ENCODE results near the gene WWOX. TPM values are rescaled to one million over a fixed set of nuclear protein-coding genes. Genes with fewer than 3 reads are reported as not detected.

WWOX gene
- total and polyA plus RNA-seq, 2 of the 13 experiments (the other 11 are each of a cell fraction or from before 2014, with no cell fraction given), result 9.1 to 37.4 TPM

DNA sequence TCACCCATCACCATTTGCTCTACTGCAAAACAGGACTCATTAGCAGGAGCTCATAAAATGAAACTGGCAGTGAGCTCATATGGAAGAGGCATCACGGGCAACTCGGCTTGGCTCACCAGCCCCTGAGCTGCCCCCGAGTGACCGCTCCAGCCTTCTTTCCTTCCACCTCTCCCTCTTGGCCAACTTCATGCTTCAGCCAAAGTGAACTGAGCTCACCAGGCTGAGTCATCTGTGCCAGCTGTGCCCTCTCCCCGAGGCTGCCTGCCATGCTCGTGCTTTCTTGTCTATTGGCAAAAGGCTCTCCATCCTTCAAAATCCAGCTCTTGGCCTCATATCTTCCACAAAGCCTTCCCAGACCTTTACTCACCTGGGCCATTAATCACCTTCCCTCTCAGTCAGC, 391.4 kb downstream of the WWOX start:
- ChIA-PET POLR2A (interaction anchor here (0.9 to 1.1 kb wide), 3 partner anchors 8 to 15 kb away, joined by 3 to 4 read pairs (median 3); no protein-coding TSS in a partner anchor), CTCF (ENCODE audit: low intra/inter-chr PET ratio, low total read pairs) (no interaction called here)
- Histone ChIP-seq H3K9ac (ENCODE audit: insufficient read depth, low read depth, low read length) (no peak overlapping the region), H3K4me3 (replicated peaks in 1 of 3; ENCODE audit: insufficient read depth in 1 of 3, low read depth in 2 of 3, low read length in 3 of 3) (no peak overlapping the region), H3K79me2 (ENCODE audit: insufficient read depth, low read length) (no peaks in the 10 kb centered on the region), H2AFZ (ENCODE audit: low read length) (no peak overlapping the region), H4K20me1 (ENCODE audit: insufficient read depth, low read length) (no peaks in the 10 kb centered on the region), H3K27ac (ENCODE audit: extremely low read length, insufficient read depth, low read length) (no peak overlapping the region), H3K36me3 (replicated peaks in 1 of 2; ENCODE audit: control insufficient read depth in 1 of 2, insufficient read depth in 2 of 2, low read length in 2 of 2) (no peaks in the 10 kb centered on the region), H3K4me1 (ENCODE audit: insufficient read depth, low read length) (peaks cover 38% of the 10 kb centered on the region), H3K27me3 (ENCODE audit: control insufficient read depth in 1 of 2, insufficient read depth in 2 of 2, low read length in 2 of 2) (no peaks in the 10 kb centered on the region), H3K4me2 (ENCODE audit: low read depth, low read length) (no peak overlapping the region), H3K9me3 (ENCODE audit: low read length) (no peaks in the 10 kb centered on the region)
- FAIRE-seq (no peak), DNase-seq (ENCODE audit: low spot score) (no peak), ATAC-seq (no peak)
- BruUV-seq (replicated peaks), result no TSS peak
- 95% methylated on average over 6 of the region's 6 CpGs for WGBS (ENCODE audit: low lambda C conversion rate)
- TF ChIP-seq, protein P1, sequence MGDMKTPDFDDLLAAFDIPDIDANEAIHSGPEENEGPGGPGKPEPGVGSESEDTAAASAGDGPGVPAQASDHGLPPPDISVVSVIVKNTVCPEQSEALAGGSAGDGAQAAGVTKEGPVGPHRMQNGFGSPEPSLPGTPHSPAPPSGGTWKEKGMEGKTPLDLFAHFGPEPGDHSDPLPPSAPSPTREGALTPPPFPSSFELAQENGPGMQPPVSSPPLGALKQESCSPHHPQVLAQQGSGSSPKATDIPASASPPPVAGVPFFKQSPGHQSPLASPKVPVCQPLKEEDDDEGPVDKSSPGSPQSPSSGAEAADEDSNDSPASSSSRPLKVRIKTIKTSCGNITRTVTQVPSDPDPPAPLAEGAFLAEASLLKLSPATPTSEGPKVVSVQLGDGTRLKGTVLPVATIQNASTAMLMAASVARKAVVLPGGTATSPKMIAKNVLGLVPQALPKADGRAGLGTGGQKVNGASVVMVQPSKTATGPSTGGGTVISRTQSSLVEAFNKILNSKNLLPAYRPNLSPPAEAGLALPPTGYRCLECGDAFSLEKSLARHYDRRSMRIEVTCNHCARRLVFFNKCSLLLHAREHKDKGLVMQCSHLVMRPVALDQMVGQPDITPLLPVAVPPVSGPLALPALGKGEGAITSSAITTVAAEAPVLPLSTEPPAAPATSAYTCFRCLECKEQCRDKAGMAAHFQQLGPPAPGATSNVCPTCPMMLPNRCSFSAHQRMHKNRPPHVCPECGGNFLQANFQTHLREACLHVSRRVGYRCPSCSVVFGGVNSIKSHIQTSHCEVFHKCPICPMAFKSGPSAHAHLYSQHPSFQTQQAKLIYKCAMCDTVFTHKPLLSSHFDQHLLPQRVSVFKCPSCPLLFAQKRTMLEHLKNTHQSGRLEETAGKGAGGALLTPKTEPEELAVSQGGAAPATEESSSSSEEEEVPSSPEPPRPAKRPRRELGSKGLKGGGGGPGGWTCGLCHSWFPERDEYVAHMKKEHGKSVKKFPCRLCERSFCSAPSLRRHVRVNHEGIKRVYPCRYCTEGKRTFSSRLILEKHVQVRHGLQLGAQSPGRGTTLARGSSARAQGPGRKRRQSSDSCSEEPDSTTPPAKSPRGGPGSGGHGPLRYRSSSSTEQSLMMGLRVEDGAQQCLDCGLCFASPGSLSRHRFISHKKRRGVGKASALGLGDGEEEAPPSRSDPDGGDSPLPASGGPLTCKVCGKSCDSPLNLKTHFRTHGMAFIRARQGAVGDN (CRISPR knock-in tag; IDR thresholded peaks at IDR 0.05), result 0 out of 2 replicates have a peak, but pooled peaks have one; percentile 10
- no peak for TF ChIP-seq DMAP1 (CRISPR knock-in tag; IDR thresholded peaks at IDR 0.05)
- intact Hi-C loops (cut with micrococcal nuclease; ENCODE audit: unreplicated experiment), result no loop called here
- in situ Hi-C loops (cut with HindIII; ENCODE audit: extremely low pct_ligation_motif_present, low pct_unique_long_range_greater_than_20kb), result no loop called here

DNA sequence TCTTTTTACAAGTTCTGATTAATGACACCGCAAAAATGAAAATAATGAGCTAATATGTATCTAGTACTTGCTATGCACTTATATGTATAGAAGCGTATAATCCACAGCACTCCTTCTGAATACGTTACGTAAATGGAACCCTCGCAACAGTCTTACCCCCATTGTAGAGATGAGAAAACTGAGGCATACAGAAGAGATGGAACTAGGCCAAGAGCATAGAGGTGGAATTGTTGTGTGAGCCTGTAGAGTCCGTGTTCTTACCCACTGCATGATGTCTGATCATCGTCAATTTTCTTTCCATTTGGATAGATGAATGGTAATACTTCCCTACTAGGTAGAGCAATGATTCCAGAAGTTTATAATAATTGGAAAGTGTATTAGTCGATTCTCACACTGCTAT, 394.1 kb downstream of the WWOX start:
- H2AFZ ChIP-seq (ENCODE audit: low read length), result no peak overlapping the region
- no peak overlapping the region for H3K9ac ChIP-seq (ENCODE audit: insufficient read depth, low read depth, low read length)
- H3K36me3 ChIP-seq (replicated peaks in 1 of 2; ENCODE audit: control insufficient read depth in 1 of 2, insufficient read depth in 2 of 2, low read length in 2 of 2), result no peaks in the 10 kb centered on the region
- ChIA-PET CTCF (ENCODE audit: low intra/inter-chr PET ratio, low total read pairs) (no interaction called here), POLR2A (no interaction called here)
- in situ Hi-C loops (cut with HindIII; ENCODE audit: extremely low pct_ligation_motif_present, low pct_unique_long_range_greater_than_20kb), result no loop called here
- no TSS peak for BruUV-seq (replicated peaks)
- no peak overlapping the region for H3K27ac ChIP-seq (ENCODE audit: extremely low read length, insufficient read depth, low read length)
- no peak overlapping the region for H3K4me3 ChIP-seq (replicated peaks in 1 of 3; ENCODE audit: insufficient read depth in 1 of 3, low read depth in 2 of 3, low read length in 3 of 3)
- H3K4me2 ChIP-seq (ENCODE audit: low read depth, low read length), result no peak overlapping the region
- H3K4me1 ChIP-seq (ENCODE audit: insufficient read depth, low read length), result peaks cover 14% of the 10 kb centered on the region
- ATAC-seq, result no peak
- no peak for DNase-seq (ENCODE audit: low spot score)
- no peaks in the 10 kb centered on the region for H3K27me3 ChIP-seq (ENCODE audit: control insufficient read depth in 1 of 2, insufficient read depth in 2 of 2, low read length in 2 of 2)
- no peaks in the 10 kb centered on the region for H3K9me3 ChIP-seq (ENCODE audit: low read length)
- TF ChIP-seq RFXAP (CRISPR knock-in tag; IDR thresholded peaks at IDR 0.05; ENCODE audit: borderline replicate concordance) (no peak), ZNF629 (CRISPR knock-in tag; conservative IDR thresholded peaks at IDR 0.05) (peak; percentile 86), ZNF337 (CRISPR knock-in tag; IDR thresholded peaks at IDR 0.05; ENCODE audit: borderline replicate concordance, low read depth) (no peak)
- FAIRE-seq, result no peak
- intact Hi-C loops (cut with micrococcal nuclease; ENCODE audit: unreplicated experiment), result no loop called here
- no peaks in the 10 kb centered on the region for H4K20me1 ChIP-seq (ENCODE audit: insufficient read depth, low read length)
- H3K79me2 ChIP-seq (ENCODE audit: insufficient read depth, low read length), result no peaks in the 10 kb centered on the region
- WGBS (ENCODE audit: low lambda C conversion rate), result 92% methylated on average over 8 of the region's 8 CpGs
